GM23338 (cell line): ENCODE data around the gene PHLDB2. TPM values are rescaled to one million over a fixed set of nuclear protein-coding genes. Genes with fewer than 3 reads are reported as not detected.

Experiments
- ATAC-seq: fragments of 200-7000 bp; cut with Tn5 transposase; 3 replicates; pipeline ENCODE4 v1.9.1; 2020
- DNase-seq: peaks from one replicate; pipeline ENCODE4 v3.0.0-alpha.2; 2015; ENCODE audit warnings: low spot score
- H2AFZ ChIP-seq: fragments of 200-600 bp; sonication (generic); 2 replicates; pipeline ENCODE4 v1.8.0; 2016; ENCODE audit warnings: antibody characterized with exemption, mild to moderate bottlenecking, moderate library complexity
- H3F3A ChIP-seq: fragments of 200-600 bp; sonication (generic); replicated peaks from 2 replicates; pipeline ENCODE4 v1.8.0; 2017; ENCODE audit warnings: antibody characterized with exemption, mixed run types, low read depth
- H3K27ac ChIP-seq: fragments of 200-600 bp; sonication (generic); 2 replicates; pipeline ENCODE4 v1.6.1; 2016; ENCODE audit warnings: low read depth
- H3K27me3 ChIP-seq: fragments of 200-600 bp; sonication (generic); 2 replicates; pipeline ENCODE4 v1.8.0; 2016; ENCODE audit warnings: mild to moderate bottlenecking, mixed run types, moderate library complexity; ENCODE audit not compliant: insufficient read depth
- H3K36me3 ChIP-seq: fragments of 200-600 bp; sonication (generic); 2 replicates; pipeline ENCODE4 v1.8.0; 2016; ENCODE audit warnings: mild to moderate bottlenecking; ENCODE audit not compliant: insufficient read depth
- H3K4me1 ChIP-seq: fragments of 200-600 bp; sonication (generic); 2 replicates; pipeline ENCODE4 v1.8.0; 2016; ENCODE audit warnings: mild to moderate bottlenecking, moderate library complexity; ENCODE audit not compliant: insufficient read depth
- H3K4me2 ChIP-seq: fragments of 200-600 bp; sonication (generic); 2 replicates; pipeline ENCODE4 v1.7.1; 2017; ENCODE audit warnings: mixed run types
- H3K4me3 ChIP-seq: fragments of 200-600 bp; sonication (generic); 2 replicates; pipeline ENCODE4 v1.6.1; 2016; ENCODE audit warnings: mixed run types
- H3K79me2 ChIP-seq: fragments of 200-600 bp; sonication (generic); replicated peaks from 2 replicates; pipeline ENCODE4 v1.8.0; 2017; ENCODE audit warnings: mild to moderate bottlenecking; ENCODE audit not compliant: insufficient read depth
- H3K9me2 ChIP-seq: fragments of 200-600 bp; sonication (generic); 2 replicates; pipeline ENCODE4 v1.8.0; 2017; ENCODE audit not compliant: insufficient read depth
- H4K20me1 ChIP-seq: fragments of 200-600 bp; sonication (generic); replicated peaks from 2 replicates; pipeline ENCODE4 v1.8.0; 2017; ENCODE audit warnings: mild to moderate bottlenecking; ENCODE audit not compliant: insufficient read depth
- H3K27ac Mint-ChIP-seq: 2 replicates; pipeline ENCODE4 v1.8.0; 2020; ENCODE audit warnings: inconsistent platforms, mild to moderate bottlenecking, moderate library complexity, mixed read lengths
- H3K27me3 Mint-ChIP-seq: 3 replicates; pipeline ENCODE4 v1.8.0; 2022; ENCODE audit warnings: low read depth, mild to moderate bottlenecking, moderate library complexity, mixed read lengths, inconsistent platforms; ENCODE audit not compliant: insufficient read depth, poor library complexity
- H3K36me3 Mint-ChIP-seq: 3 replicates; pipeline ENCODE4 v1.8.0; 2021; ENCODE audit warnings: low read depth, mild to moderate bottlenecking, inconsistent platforms, moderate library complexity, mixed read lengths
- H3K4me1 Mint-ChIP-seq: 3 replicates; pipeline ENCODE4 v1.8.0; 2020; ENCODE audit warnings: mild to moderate bottlenecking, inconsistent platforms, mixed read lengths
- H3K4me3 Mint-ChIP-seq: 3 replicates; pipeline ENCODE4 v1.8.0; 2021; ENCODE audit warnings: moderate library complexity, mild to moderate bottlenecking, inconsistent platforms, mixed read lengths
- H3K9me3 Mint-ChIP-seq: 3 replicates; pipeline ENCODE4 v1.8.0; 2020; ENCODE audit warnings: moderate library complexity, mild to moderate bottlenecking, inconsistent platforms, mixed read lengths
- CREB1 ChIP-seq: fragments of 250-450 bp; sonication (Bioruptor Pico); IDR thresholded peaks from 2 replicates; pipeline ENCODE4 v1.5.0; 2020; ENCODE audit warnings: low read depth, mild to moderate bottlenecking, moderate library complexity
- EZH2 ChIP-seq: fragments of 200-600 bp; sonication (generic); IDR thresholded peaks from one replicate; pipeline ENCODE4 v1.8.0; 2017; ENCODE audit warnings: antibody characterized with exemption, mild to moderate bottlenecking, low read depth; ENCODE audit not compliant: unreplicated experiment
- EZH2phosphoT487 ChIP-seq: fragments of 200-600 bp; sonication (generic); IDR thresholded peaks from one replicate; pipeline ENCODE4 v1.8.1; 2018; ENCODE audit warnings: antibody characterized with exemption; ENCODE audit not compliant: unreplicated experiment
- JUNB ChIP-seq: IDR thresholded peaks from one replicate; pipeline ENCODE4 v1.6.1; 2016; ENCODE audit warnings: antibody characterized with exemption; ENCODE audit not compliant: unreplicated experiment
- NANOG ChIP-seq: IDR thresholded peaks from 2 replicates; pipeline ENCODE4 v1.6.1; 2016; ENCODE audit warnings: antibody characterized with exemption, borderline replicate concordance
- POLR2AphosphoS5 ChIP-seq: IDR thresholded peaks from 2 replicates; pipeline ENCODE4 v1.6.1; 2016; ENCODE audit warnings: antibody characterized with exemption, low read depth
- STAT1 ChIP-seq: IDR thresholded peaks from one replicate; pipeline ENCODE4 v1.6.1; 2016; ENCODE audit warnings: antibody characterized with exemption; ENCODE audit not compliant: unreplicated experiment
- ZNF114 ChIP-seq: fragments of 250-450 bp; sonication (Bioruptor Pico); IDR thresholded peaks from 2 replicates; pipeline ENCODE4 v1.5.0; 2020; ENCODE audit warnings: mild to moderate bottlenecking, moderate library complexity
- ZNF331 ChIP-seq: fragments of 250-450 bp; sonication (Bioruptor Pico); IDR thresholded peaks from 2 replicates; pipeline ENCODE4 v1.5.0; 2020; ENCODE audit warnings: low read depth, mild to moderate bottlenecking, moderate library complexity
- polyA plus RNA-seq: library from polyadenylated mRNA; unstranded; fragments of >200 nt; fragmentation: Nextera tagmentation; extraction: Ambion mirVana; gene quantifications from 2 replicates; pipeline ENCODE4 v1.2.1, GENCODE V29; 2016
- total RNA-seq: library from RNA; depleted of rRNA; stranded (reverse); fragments of >200 nt; shearing (Covaris generic); gene quantifications from 2 replicates; pipeline ENCODE4 v1.2.3, GENCODE V29; 2014
- TF ChIP-seq, protein P1 (sequence below): fragments of 250-450 bp; sonication (Bioruptor Pico); IDR thresholded peaks from 2 replicates; pipeline ENCODE4 v1.5.0; 2020; ENCODE audit warnings: mild to moderate bottlenecking, moderate library complexity
- TF ChIP-seq, protein P2 (sequence below): IDR thresholded peaks from 2 replicates; pipeline ENCODE4 v1.6.1; 2016; ENCODE audit warnings: antibody characterized with exemption
- TF ChIP-seq, protein P3 (sequence below): IDR thresholded peaks from one replicate; pipeline ENCODE4 v1.6.1; 2018; ENCODE audit warnings: antibody characterized with exemption; ENCODE audit not compliant: unreplicated experiment
- TF ChIP-seq, protein P4 (sequence below), 2 experiments: fragments of 200-600 bp in 1 of 2; sonication (generic) in 1 of 2; conservative IDR thresholded peaks; 2 replicates each; pipeline versions ENCODE4 v1.5.1 to v1.6.1; 2016 to 2017; ENCODE audit warnings: antibody characterized with exemption in 2 of 2, low read depth in 2 of 2, mild to moderate bottlenecking in 2 of 2, moderate library complexity in 1 of 2

Gene PHLDB2
- total and polyA plus RNA-seq, 2 experiments from 2014 or later: 19.5 to 33.7 TPM

DNA sequence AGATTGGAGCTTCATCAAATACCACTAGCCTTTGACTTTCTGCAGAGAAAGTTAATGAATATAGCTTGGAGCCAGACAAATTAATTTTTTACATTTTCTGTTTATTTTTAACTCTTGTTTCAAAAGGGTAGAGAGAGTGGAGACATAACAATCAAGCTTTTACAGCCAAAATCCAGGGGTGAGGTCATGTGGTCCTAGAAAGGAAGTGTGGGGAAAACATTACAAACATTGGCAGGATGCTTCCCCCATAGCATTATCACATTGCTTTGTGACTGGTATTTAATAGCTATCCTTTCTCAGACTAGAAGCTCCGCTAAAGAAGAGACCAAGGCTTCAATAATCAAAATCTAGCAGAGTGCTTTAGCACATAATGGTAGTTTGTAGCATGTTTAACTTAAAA lies 46.4 kb upstream of the PHLDB2 start:
- Histone ChIP-seq H3K27ac (no peak overlapping the region), H3K9me2 (no peaks in the 10 kb centered on the region), H4K20me1 (no peaks in the 10 kb centered on the region), H2AFZ (peak overlapping the region; percentile 24; the same call in 1 of the 2 replicates), H3K27me3 (no peaks in the 10 kb centered on the region), H3K36me3 (no peaks in the 10 kb centered on the region), H3K4me3 (no peak overlapping the region), H3F3A (no peaks in the 10 kb centered on the region), H3K4me2 (no peak overlapping the region), H3K79me2 (no peaks in the 10 kb centered on the region), H3K4me1 (peaks cover 3% of the 10 kb centered on the region; the same call in 1 of the 2 replicates)
- no peak for ATAC-seq
- Mint-ChIP-seq H3K4me1 (peaks cover 2% of the 10 kb centered on the region; the same call in 1 of the 3 replicates), H3K4me3 (no peak overlapping the region), H3K36me3 (peaks cover 12% of the 10 kb centered on the region), H3K9me3 (peaks cover 19% of the 10 kb centered on the region), H3K27me3 (no peaks in the 10 kb centered on the region), H3K27ac (no peak overlapping the region)
- TF ChIP-seq EZH2: no peak
- no peak for TF ChIP-seq JUNB
- TF ChIP-seq, protein P1, sequence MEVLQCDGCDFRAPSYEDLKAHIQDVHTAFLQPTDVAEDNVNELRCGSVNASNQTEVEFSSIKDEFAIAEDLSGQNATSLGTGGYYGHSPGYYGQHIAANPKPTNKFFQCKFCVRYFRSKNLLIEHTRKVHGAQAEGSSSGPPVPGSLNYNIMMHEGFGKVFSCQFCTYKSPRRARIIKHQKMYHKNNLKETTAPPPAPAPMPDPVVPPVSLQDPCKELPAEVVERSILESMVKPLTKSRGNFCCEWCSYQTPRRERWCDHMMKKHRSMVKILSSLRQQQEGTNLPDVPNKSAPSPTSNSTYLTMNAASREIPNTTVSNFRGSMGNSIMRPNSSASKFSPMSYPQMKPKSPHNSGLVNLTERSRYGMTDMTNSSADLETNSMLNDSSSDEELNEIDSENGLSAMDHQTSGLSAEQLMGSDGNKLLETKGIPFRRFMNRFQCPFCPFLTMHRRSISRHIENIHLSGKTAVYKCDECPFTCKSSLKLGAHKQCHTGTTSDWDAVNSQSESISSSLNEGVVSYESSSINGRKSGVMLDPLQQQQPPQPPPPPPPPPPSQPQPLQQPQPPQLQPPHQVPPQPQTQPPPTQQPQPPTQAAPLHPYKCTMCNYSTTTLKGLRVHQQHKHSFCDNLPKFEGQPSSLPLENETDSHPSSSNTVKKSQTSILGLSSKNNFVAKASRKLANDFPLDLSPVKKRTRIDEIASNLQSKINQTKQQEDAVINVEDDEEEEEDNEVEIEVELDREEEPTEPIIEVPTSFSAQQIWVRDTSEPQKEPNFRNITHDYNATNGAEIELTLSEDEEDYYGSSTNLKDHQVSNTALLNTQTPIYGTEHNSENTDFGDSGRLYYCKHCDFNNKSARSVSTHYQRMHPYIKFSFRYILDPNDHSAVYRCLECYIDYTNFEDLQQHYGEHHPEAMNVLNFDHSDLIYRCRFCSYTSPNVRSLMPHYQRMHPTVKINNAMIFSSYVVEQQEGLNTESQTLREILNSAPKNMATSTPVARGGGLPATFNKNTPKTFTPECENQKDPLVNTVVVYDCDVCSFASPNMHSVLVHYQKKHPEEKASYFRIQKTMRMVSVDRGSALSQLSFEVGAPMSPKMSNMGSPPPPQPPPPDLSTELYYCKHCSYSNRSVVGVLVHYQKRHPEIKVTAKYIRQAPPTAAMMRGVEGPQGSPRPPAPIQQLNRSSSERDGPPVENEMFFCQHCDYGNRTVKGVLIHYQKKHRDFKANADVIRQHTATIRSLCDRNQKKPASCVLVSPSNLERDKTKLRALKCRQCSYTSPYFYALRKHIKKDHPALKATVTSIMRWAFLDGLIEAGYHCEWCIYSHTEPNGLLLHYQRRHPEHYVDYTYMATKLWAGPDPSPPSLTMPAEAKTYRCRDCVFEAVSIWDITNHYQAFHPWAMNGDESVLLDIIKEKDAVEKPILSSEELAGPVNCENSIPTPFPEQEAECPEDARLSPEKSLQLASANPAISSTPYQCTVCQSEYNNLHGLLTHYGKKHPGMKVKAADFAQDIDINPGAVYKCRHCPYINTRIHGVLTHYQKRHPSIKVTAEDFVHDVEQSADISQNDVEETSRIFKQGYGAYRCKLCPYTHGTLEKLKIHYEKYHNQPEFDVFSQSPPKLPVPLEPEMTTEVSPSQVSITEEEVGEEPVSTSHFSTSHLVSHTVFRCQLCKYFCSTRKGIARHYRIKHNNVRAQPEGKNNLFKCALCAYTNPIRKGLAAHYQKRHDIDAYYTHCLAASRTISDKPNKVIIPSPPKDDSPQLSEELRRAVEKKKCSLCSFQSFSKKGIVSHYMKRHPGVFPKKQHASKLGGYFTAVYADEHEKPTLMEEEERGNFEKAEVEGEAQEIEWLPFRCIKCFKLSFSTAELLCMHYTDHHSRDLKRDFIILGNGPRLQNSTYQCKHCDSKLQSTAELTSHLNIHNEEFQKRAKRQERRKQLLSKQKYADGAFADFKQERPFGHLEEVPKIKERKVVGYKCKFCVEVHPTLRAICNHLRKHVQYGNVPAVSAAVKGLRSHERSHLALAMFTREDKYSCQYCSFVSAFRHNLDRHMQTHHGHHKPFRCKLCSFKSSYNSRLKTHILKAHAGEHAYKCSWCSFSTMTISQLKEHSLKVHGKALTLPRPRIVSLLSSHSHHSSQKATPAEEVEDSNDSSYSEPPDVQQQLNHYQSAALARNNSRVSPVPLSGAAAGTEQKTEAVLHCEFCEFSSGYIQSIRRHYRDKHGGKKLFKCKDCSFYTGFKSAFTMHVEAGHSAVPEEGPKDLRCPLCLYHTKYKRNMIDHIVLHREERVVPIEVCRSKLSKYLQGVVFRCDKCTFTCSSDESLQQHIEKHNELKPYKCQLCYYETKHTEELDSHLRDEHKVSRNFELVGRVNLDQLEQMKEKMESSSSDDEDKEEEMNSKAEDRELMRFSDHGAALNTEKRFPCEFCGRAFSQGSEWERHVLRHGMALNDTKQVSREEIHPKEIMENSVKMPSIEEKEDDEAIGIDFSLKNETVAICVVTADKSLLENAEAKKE (CRISPR knock-in tag): no peak
- TF ChIP-seq ZNF114 (CRISPR knock-in tag): no peak
- TF ChIP-seq POLR2AphosphoS5: no peak
- TF ChIP-seq STAT1: no peak
- TF ChIP-seq, protein P2, sequence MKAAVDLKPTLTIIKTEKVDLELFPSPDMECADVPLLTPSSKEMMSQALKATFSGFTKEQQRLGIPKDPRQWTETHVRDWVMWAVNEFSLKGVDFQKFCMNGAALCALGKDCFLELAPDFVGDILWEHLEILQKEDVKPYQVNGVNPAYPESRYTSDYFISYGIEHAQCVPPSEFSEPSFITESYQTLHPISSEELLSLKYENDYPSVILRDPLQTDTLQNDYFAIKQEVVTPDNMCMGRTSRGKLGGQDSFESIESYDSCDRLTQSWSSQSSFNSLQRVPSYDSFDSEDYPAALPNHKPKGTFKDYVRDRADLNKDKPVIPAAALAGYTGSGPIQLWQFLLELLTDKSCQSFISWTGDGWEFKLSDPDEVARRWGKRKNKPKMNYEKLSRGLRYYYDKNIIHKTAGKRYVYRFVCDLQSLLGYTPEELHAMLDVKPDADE: no peak
- TF ChIP-seq NANOG: no peak
- TF ChIP-seq, protein P3, sequence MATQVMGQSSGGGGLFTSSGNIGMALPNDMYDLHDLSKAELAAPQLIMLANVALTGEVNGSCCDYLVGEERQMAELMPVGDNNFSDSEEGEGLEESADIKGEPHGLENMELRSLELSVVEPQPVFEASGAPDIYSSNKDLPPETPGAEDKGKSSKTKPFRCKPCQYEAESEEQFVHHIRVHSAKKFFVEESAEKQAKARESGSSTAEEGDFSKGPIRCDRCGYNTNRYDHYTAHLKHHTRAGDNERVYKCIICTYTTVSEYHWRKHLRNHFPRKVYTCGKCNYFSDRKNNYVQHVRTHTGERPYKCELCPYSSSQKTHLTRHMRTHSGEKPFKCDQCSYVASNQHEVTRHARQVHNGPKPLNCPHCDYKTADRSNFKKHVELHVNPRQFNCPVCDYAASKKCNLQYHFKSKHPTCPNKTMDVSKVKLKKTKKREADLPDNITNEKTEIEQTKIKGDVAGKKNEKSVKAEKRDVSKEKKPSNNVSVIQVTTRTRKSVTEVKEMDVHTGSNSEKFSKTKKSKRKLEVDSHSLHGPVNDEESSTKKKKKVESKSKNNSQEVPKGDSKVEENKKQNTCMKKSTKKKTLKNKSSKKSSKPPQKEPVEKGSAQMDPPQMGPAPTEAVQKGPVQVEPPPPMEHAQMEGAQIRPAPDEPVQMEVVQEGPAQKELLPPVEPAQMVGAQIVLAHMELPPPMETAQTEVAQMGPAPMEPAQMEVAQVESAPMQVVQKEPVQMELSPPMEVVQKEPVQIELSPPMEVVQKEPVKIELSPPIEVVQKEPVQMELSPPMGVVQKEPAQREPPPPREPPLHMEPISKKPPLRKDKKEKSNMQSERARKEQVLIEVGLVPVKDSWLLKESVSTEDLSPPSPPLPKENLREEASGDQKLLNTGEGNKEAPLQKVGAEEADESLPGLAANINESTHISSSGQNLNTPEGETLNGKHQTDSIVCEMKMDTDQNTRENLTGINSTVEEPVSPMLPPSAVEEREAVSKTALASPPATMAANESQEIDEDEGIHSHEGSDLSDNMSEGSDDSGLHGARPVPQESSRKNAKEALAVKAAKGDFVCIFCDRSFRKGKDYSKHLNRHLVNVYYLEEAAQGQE: no peak
- TF ChIP-seq, protein P4, sequence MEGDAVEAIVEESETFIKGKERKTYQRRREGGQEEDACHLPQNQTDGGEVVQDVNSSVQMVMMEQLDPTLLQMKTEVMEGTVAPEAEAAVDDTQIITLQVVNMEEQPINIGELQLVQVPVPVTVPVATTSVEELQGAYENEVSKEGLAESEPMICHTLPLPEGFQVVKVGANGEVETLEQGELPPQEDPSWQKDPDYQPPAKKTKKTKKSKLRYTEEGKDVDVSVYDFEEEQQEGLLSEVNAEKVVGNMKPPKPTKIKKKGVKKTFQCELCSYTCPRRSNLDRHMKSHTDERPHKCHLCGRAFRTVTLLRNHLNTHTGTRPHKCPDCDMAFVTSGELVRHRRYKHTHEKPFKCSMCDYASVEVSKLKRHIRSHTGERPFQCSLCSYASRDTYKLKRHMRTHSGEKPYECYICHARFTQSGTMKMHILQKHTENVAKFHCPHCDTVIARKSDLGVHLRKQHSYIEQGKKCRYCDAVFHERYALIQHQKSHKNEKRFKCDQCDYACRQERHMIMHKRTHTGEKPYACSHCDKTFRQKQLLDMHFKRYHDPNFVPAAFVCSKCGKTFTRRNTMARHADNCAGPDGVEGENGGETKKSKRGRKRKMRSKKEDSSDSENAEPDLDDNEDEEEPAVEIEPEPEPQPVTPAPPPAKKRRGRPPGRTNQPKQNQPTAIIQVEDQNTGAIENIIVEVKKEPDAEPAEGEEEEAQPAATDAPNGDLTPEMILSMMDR (conservative IDR thresholded peaks at IDR 0.05; ENCODE audit: low read depth in 2 of 2): no peak
- no peak for TF ChIP-seq CREB1 (CRISPR knock-in tag)
- TF ChIP-seq EZH2phosphoT487: no peak
- TF ChIP-seq ZNF331 (CRISPR knock-in tag): no peak
- no peak for DNase-seq
